Measurements from ENCODE around the gene UBE4A.

The UBE4A gene

GRCh38 chr11:118321386-118322082, 37.9 kb upstream of the UBE4A start:
- no peak for TF ChIP-seq YY1 (IDR thresholded peaks at IDR 0.05; ENCODE audit: low read depth)
- no peak for TF ChIP-seq CREB1 (IDR thresholded peaks at IDR 0.05; ENCODE audit: low read depth)
- no peak for TF ChIP-seq EP300 (IDR thresholded peaks at IDR 0.05; ENCODE audit: borderline replicate concordance)
- no peak for TF ChIP-seq TCF12 (IDR thresholded peaks at IDR 0.05; ENCODE audit: low read depth)
- TF ChIP-seq EGR1 (IDR thresholded peaks at IDR 0.05) = no peak
- TF ChIP-seq TAF1 (IDR thresholded peaks at IDR 0.05; ENCODE audit: low read depth) = no peak
- no peak for TF ChIP-seq CEBPB (IDR thresholded peaks at IDR 0.05)
- no peak for TF ChIP-seq FOXM1 (IDR thresholded peaks at IDR 0.05; ENCODE audit: borderline replicate concordance, low read depth)
- no peak for TF ChIP-seq NFIC (IDR thresholded peaks at IDR 0.05)
- no peak for TF ChIP-seq USF1 (IDR thresholded peaks at IDR 0.05)
- no peak for TF ChIP-seq ZBTB7A (IDR thresholded peaks at IDR 0.05; ENCODE audit: low read depth)
- TF ChIP-seq RAD21 (IDR thresholded peaks at IDR 0.05; ENCODE audit: low read depth) = no peak
- no peak for TF ChIP-seq REST (IDR thresholded peaks at IDR 0.05; ENCODE audit: low read depth)
- no peak for TF ChIP-seq TEAD4 (IDR thresholded peaks at IDR 0.05)
- TF ChIP-seq MAX (IDR thresholded peaks at IDR 0.05) = no peak

GRCh38 chr11:118322721-118323120, 36.7 kb upstream of the UBE4A start:
- no peak for TF ChIP-seq TCF12 (IDR thresholded peaks at IDR 0.05; ENCODE audit: low read depth)
- no peak for TF ChIP-seq MAX (IDR thresholded peaks at IDR 0.05)
- TF ChIP-seq ZBTB7A (IDR thresholded peaks at IDR 0.05; ENCODE audit: low read depth) = no peak
- no peak for TF ChIP-seq USF1 (IDR thresholded peaks at IDR 0.05)
- no peak for TF ChIP-seq CEBPB (IDR thresholded peaks at IDR 0.05)
- no peak for TF ChIP-seq TEAD4 (IDR thresholded peaks at IDR 0.05)
- TF ChIP-seq FOXM1 (IDR thresholded peaks at IDR 0.05; ENCODE audit: borderline replicate concordance, low read depth) = no peak
- TF ChIP-seq YY1 (IDR thresholded peaks at IDR 0.05; ENCODE audit: low read depth) = no peak
- TF ChIP-seq EP300 (IDR thresholded peaks at IDR 0.05; ENCODE audit: borderline replicate concordance) = no peak
- TF ChIP-seq EGR1 (IDR thresholded peaks at IDR 0.05) = no peak
- no peak for TF ChIP-seq NFIC (IDR thresholded peaks at IDR 0.05)
- no peak for TF ChIP-seq TAF1 (IDR thresholded peaks at IDR 0.05; ENCODE audit: low read depth)
- TF ChIP-seq RAD21 (IDR thresholded peaks at IDR 0.05; ENCODE audit: low read depth) = no peak
- no peak for TF ChIP-seq REST (IDR thresholded peaks at IDR 0.05; ENCODE audit: low read depth)
- TF ChIP-seq CREB1 (IDR thresholded peaks at IDR 0.05; ENCODE audit: low read depth) = no peak

GRCh38 chr11:118325283-118325682, 34.1 kb upstream of the UBE4A start:
- TF ChIP-seq TEAD4 (IDR thresholded peaks at IDR 0.05) (no peak), RAD21 (IDR thresholded peaks at IDR 0.05; ENCODE audit: low read depth) (no peak), NFIC (IDR thresholded peaks at IDR 0.05) (no peak), YY1 (IDR thresholded peaks at IDR 0.05; ENCODE audit: low read depth) (no peak), CEBPB (IDR thresholded peaks at IDR 0.05) (no peak), TCF12 (IDR thresholded peaks at IDR 0.05; ENCODE audit: low read depth) (no peak), TAF1 (IDR thresholded peaks at IDR 0.05; ENCODE audit: low read depth) (no peak), EGR1 (IDR thresholded peaks at IDR 0.05) (no peak), FOXM1 (IDR thresholded peaks at IDR 0.05; ENCODE audit: borderline replicate concordance, low read depth) (no peak), USF1 (IDR thresholded peaks at IDR 0.05) (no peak)

- TF ChIP-seq EP300 (IDR thresholded peaks at IDR 0.05; ENCODE audit: borderline replicate concordance) (no peak), TAF1 (IDR thresholded peaks at IDR 0.05; ENCODE audit: low read depth) (no peak), TCF12 (IDR thresholded peaks at IDR 0.05; ENCODE audit: low read depth) (no peak), ZBTB7A (IDR thresholded peaks at IDR 0.05; ENCODE audit: low read depth) (no peak), NFIC (IDR thresholded peaks at IDR 0.05) (no peak), EGR1 (IDR thresholded peaks at IDR 0.05) (no peak), FOXM1 (IDR thresholded peaks at IDR 0.05; ENCODE audit: borderline replicate concordance, low read depth) (no peak), YY1 (IDR thresholded peaks at IDR 0.05; ENCODE audit: low read depth) (no peak), REST (IDR thresholded peaks at IDR 0.05; ENCODE audit: low read depth) (no peak), TEAD4 (IDR thresholded peaks at IDR 0.05) (no peak)
Measured at GRCh38 chr11:118328745-118329144, 30.7 kb upstream of the UBE4A start.

Measured in Ishikawa (cell line).